Stimulated activated CD4-positive, alpha-beta T cell treated with anti-CD3 and anti-CD28 coated beads, Interleukin-15, amount 100 ng/mL, for 24 hours (primary cell): Measurements from ENCODE around the gene ZNF469.

Source experiments
- DNase-seq: peaks from one replicate; pipeline ENCODE4 v3.0.0-alpha.2; 2020

Gene ZNF469

GRCh38 chr16:88382491-88383400, at the start of gene ZNF469:
TSS of gene ZNF469 (plus strand) at chr16:88382959. CDS start at chr16:88427471, 44,512 bp downstream.
- peak; percentile 31 for DNase-seq

GRCh38 chr16:88333848-88334777, 48.6 kb upstream of the ZNF469 start:
- DNase-seq = no peak

GRCh38 chr16:88334778-88335720, 47.7 kb upstream of the ZNF469 start:
- DNase-seq = no peak

GRCh38 chr16:88337021-88337420, 45.7 kb upstream of the ZNF469 start:
- DNase-seq = no peak

- no peak for DNase-seq
These were observed 45.2 kb upstream of the ZNF469 start for GRCh38 chr16:88337538-88337937.

- DNase-seq = no peak
These were observed 44.6 kb upstream of the ZNF469 start for GRCh38 chr16:88338111-88338510.

GRCh38 chr16:88338896-88339295, 43.9 kb upstream of the ZNF469 start:
- no peak for DNase-seq

- DNase-seq = no peak
These were observed 42.6 kb upstream of the ZNF469 start for GRCh38 chr16:88339930-88340754.

- DNase-seq = no peak
These were observed 42.0 kb upstream of the ZNF469 start for GRCh38 chr16:88340755-88341150.

- no peak for DNase-seq
These were observed 41.0 kb upstream of the ZNF469 start for GRCh38 chr16:88341551-88342290.

GRCh38 chr16:88342491-88342890, 40.3 kb upstream of the ZNF469 start:
- DNase-seq = no peak

- DNase-seq = no peak
These were observed 39.4 kb upstream of the ZNF469 start for GRCh38 chr16:88343271-88343791.

GRCh38 chr16:88344411-88345030, 38.2 kb upstream of the ZNF469 start:
- no peak for DNase-seq

GRCh38 chr16:88345031-88345720, 37.6 kb upstream of the ZNF469 start:
- DNase-seq = no peak

GRCh38 chr16:88345721-88346560, 36.8 kb upstream of the ZNF469 start:
- DNase-seq = no peak

GRCh38 chr16:88346680-88347505, 35.9 kb upstream of the ZNF469 start:
- no peak for DNase-seq

- peak; percentile 18 for DNase-seq
These were observed 34.9 kb upstream of the ZNF469 start for GRCh38 chr16:88347656-88348376.
